GM12878 (cell line): Measurements from ENCODE around the gene MEGF11.

Experiments used
- BMI1 ChIP-seq: fragments of 450-650 bp; IDR thresholded peaks from 2 replicates; pipeline ENCODE4 v1.6.1; 2016; ENCODE audit warnings: mild to moderate bottlenecking, moderate library complexity, borderline replicate concordance
- EGR1 ChIP-seq, 2 experiments: IDR thresholded peaks; 1 replicate in 1 of 2; 2 replicates in 1 of 2; pipeline ENCODE4 v1.6.1; 2011 to 2012; ENCODE audit warnings: low read depth in 2 of 2, low read length in 2 of 2, borderline replicate concordance in 1 of 2, mild to moderate bottlenecking in 1 of 2, moderate library complexity in 1 of 2
- EZH2 ChIP-seq: IDR thresholded peaks from 2 replicates; pipeline ENCODE4 v1.6.1; 2012; ENCODE audit warnings: low read depth, mild to moderate bottlenecking, control low read depth, inconsistent platforms, low read length, borderline replicate concordance; ENCODE audit not compliant: control insufficient read depth
- GATAD2B ChIP-seq: fragments of 450-650 bp; conservative IDR thresholded peaks from 2 replicates; pipeline ENCODE4 v1.6.1; 2017; ENCODE audit warnings: low read depth, mild to moderate bottlenecking, moderate library complexity
- HCFC1 ChIP-seq: fragments of 150-350 bp; IDR thresholded peaks from 2 replicates; pipeline ENCODE4 v1.6.1; 2014; ENCODE audit warnings: low read length
- POLR2A ChIP-seq: IDR thresholded peaks from 2 replicates; pipeline ENCODE4 v1.6.1; 2011; ENCODE audit warnings: low read depth, mild to moderate bottlenecking, low read length
- RBBP5 ChIP-seq: fragments of 200-600 bp; sonication (generic); conservative IDR thresholded peaks from 2 replicates; pipeline ENCODE4 v1.6.1; 2016
- SPI1 ChIP-seq: IDR thresholded peaks from 2 replicates; pipeline ENCODE4 v1.6.1; 2011; ENCODE audit warnings: low read depth, mild to moderate bottlenecking, low read length, moderate library complexity, borderline replicate concordance; ENCODE audit not compliant: insufficient read depth
- ZNF274 ChIP-seq: IDR thresholded peaks from one replicate; pipeline ENCODE4 v1.8.0; 2011; ENCODE audit not compliant: insufficient read length, insufficient read depth
- ZNF687 ChIP-seq: fragments of 450-650 bp; IDR thresholded peaks from 2 replicates; pipeline ENCODE4 v1.6.1; 2017; ENCODE audit warnings: mild to moderate bottlenecking, moderate library complexity

GRCh38 chr15:65875458-65875857 lies 378.1 kb downstream of the MEGF11 start:
- TF ChIP-seq ZNF687 (no peak), BMI1 (no peak), POLR2A (no peak), SPI1 (no peak), EGR1 (IDR thresholded peaks at IDR 0.05; ENCODE audit: borderline replicate concordance in 1 of 2, low read depth in 2 of 2, low read length in 2 of 2) (no peak), HCFC1 (no peak), RBBP5 (no peak), EZH2 (no peak), GATAD2B (no peak), ZNF274 (no peak)
